Measurements from ENCODE around the gene MDH1B. TPM values are rescaled to one million over a fixed set of nuclear protein-coding genes. Genes with fewer than 3 reads are reported as not detected.

Gene MDH1B
- total and polyA plus RNA-seq, 8 donors: 0.47 to 2.7 (median 0.88) TPM

Small RNA genes lying within 50 kb of the gene (microRNA-seq; reads per million reads assigned to microRNA genes)
- gene MIR3130-1: 0 reads per million in 2 donors
- 0 reads per million in 2 donors for gene MIR3130-2

Other genes starting within 250 kb of the MDH1B start
- gene FAM237A, start 122.8 kb downstream of the MDH1B start, total RNA-seq: not detected
- gene FAM237A, start 122.8 kb downstream of the MDH1B start, polyA plus RNA-seq: not detected
- not detected for gene DYTN, start 46.9 kb downstream of the MDH1B start, total RNA-seq
- not detected for gene DYTN, start 46.9 kb downstream of the MDH1B start, polyA plus RNA-seq
- gene FASTKD2, start 278 bp upstream of the MDH1B start, total RNA-seq: 10 to 100 TPM in 3 of 6 donors, 1 to 10 TPM in 3; 7.3 to 11.6 (median 10.2) TPM
- 10 to 100 TPM in 1 of 2 donors, 1 to 10 TPM in 1; 3.6 to 11.9 TPM for gene FASTKD2, start 278 bp upstream of the MDH1B start, polyA plus RNA-seq
- gene CPO, start 174.2 kb upstream of the MDH1B start, total RNA-seq: under 1 TPM in 5 of 6 donors, not detected in 1; 0.12 to 0.32 (median 0.16) TPM
- gene CPO, start 174.2 kb upstream of the MDH1B start, polyA plus RNA-seq: 1 to 10 TPM in 1 of 2 donors, under 1 TPM in 1; 0.15 to 1.3 TPM

All from pancreas (tissue), 8 donors.